SK-N-SH treated with all-trans-retinoic acid at 6 μM for 48 hours (cell line): Measurements from ENCODE around the gene SLC25A36.

Source experiments
- RARB ChIP-seq: fragments of 250-450 bp; sonication (Bioruptor Pico); IDR thresholded peaks from 2 replicates; pipeline ENCODE4 v1.8.0; 2021; ENCODE audit warnings: mild to moderate bottlenecking, moderate library complexity
- ZC3H10 ChIP-seq: fragments of 250-450 bp; sonication (Bioruptor Pico); IDR thresholded peaks from 2 replicates; pipeline ENCODE4 v1.5.1; 2021; ENCODE audit warnings: mild to moderate bottlenecking, moderate library complexity
- ZFP3 ChIP-seq: fragments of 250-450 bp; sonication (Bioruptor Pico); IDR thresholded peaks from 2 replicates; pipeline ENCODE4 v1.5.0; 2020; ENCODE audit warnings: mild to moderate bottlenecking, moderate library complexity

DNA sequence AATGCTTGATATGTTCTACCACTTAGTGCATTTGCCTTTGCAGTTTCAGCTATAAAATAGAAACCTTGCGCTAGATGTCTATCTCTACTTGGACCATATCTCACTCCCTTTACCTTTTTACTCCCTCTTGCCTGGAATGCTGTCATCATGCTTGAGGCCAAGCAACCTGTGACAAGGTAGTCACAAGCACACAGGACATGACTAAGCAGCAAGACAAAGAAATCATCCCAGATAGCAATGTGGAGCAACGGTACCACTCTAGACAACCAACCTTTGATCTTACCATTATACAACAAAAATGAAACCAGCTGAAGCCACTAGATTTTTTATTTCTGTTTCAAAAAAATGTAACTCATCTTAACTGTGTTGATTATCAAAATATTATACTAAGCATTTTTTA lies 59.0 kb downstream of the SLC25A36 start:
- TF ChIP-seq RARB (CRISPR knock-in tag): no peak
- no peak for TF ChIP-seq ZFP3
- no peak for TF ChIP-seq ZC3H10 (CRISPR knock-in tag)
